Fibroblast of pulmonary artery (primary cell): ENCODE measurements around the gene ATXN1.

ENCODE experiments used
- DNase-seq: peaks from one replicate; pipeline ENCODE4 v3.0.0-alpha.2; 2010; ENCODE audit warnings: low read depth
- H3K4me3 ChIP-seq: replicated peaks from 2 replicates; pipeline ENCODE4 v1.5.1; 2011; ENCODE audit warnings: low read depth, mild to moderate bottlenecking, control low read depth, low read length, moderate library complexity
- TF ChIP-seq, protein P1 (sequence below): IDR thresholded peaks from 2 replicates; pipeline ENCODE4 v1.5.1; 2011; ENCODE audit warnings: mild to moderate bottlenecking, control low read depth, low read length, inconsistent platforms; ENCODE audit errors: missing control alignments

The ATXN1 gene

GRCh38 chr6:16431106-16431505, 330.2 kb downstream of the ATXN1 start:
- TF ChIP-seq, protein P1, sequence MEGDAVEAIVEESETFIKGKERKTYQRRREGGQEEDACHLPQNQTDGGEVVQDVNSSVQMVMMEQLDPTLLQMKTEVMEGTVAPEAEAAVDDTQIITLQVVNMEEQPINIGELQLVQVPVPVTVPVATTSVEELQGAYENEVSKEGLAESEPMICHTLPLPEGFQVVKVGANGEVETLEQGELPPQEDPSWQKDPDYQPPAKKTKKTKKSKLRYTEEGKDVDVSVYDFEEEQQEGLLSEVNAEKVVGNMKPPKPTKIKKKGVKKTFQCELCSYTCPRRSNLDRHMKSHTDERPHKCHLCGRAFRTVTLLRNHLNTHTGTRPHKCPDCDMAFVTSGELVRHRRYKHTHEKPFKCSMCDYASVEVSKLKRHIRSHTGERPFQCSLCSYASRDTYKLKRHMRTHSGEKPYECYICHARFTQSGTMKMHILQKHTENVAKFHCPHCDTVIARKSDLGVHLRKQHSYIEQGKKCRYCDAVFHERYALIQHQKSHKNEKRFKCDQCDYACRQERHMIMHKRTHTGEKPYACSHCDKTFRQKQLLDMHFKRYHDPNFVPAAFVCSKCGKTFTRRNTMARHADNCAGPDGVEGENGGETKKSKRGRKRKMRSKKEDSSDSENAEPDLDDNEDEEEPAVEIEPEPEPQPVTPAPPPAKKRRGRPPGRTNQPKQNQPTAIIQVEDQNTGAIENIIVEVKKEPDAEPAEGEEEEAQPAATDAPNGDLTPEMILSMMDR: no peak
- no peak for DNase-seq
- H3K4me3 ChIP-seq: no peak overlapping the region

DNA sequence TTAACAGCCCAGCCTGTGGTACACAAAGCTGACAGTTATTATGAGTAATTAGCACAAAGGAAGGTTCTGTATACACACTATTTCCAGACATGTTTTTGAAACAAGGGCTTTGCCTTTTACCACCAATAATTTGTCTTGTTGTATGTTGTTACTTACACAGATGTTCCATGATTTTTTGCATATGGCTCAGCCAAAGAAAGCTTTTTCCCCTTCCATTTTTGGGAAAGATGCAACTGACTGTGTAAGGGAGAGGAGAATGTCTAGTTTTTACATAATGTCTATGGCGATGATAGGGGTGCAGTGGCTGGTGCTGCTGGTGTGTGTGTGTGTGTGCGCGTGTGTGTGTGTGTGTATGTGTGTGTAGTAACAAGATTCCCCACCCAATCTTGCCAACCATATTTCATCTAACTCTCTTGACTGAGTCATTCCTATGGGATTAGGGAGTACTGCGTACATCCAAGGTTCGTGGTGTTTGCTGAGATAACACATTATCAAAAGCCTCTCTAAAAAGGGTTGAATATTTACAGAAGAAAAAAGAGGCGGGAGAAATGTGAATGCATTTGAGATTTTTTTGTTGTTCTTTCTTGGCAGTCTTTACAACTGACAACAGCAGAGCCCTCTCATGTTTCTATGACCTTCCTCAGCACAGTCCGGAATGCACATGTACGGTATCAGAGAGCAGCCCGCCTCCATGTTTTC, 330.7 kb downstream of the ATXN1 start:
- peak; percentile 63 for DNase-seq
- H3K4me3 ChIP-seq: no peak overlapping the region
- TF ChIP-seq, protein P1: no peak

DNA sequence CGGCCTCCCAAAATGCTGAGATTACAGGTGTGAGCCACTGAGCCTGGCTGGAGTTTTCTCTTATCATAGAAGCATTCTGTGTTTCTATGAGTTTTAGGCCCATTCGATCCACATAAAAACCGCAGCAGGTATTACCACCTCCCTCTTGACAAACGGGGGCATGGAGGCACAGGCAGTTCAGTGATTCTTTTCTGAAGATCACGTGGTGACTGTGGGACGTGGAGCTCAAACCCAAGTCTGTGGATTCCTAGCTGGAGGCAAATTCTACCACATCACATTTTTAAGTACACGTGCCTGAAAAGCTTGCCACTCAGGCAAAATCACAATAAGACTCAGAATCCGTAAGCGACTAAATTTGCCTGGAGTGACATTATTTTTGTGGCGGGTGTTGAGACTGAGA, 331.6 kb downstream of the ATXN1 start:
- DNase-seq: no peak
- no peak overlapping the region for H3K4me3 ChIP-seq
- TF ChIP-seq, protein P1: no peak

GRCh38 chr6:16427124-16427523, 334.1 kb downstream of the ATXN1 start:
- TF ChIP-seq, protein P1: no peak
- H3K4me3 ChIP-seq: no peak overlapping the region
- DNase-seq: no peak

DNA sequence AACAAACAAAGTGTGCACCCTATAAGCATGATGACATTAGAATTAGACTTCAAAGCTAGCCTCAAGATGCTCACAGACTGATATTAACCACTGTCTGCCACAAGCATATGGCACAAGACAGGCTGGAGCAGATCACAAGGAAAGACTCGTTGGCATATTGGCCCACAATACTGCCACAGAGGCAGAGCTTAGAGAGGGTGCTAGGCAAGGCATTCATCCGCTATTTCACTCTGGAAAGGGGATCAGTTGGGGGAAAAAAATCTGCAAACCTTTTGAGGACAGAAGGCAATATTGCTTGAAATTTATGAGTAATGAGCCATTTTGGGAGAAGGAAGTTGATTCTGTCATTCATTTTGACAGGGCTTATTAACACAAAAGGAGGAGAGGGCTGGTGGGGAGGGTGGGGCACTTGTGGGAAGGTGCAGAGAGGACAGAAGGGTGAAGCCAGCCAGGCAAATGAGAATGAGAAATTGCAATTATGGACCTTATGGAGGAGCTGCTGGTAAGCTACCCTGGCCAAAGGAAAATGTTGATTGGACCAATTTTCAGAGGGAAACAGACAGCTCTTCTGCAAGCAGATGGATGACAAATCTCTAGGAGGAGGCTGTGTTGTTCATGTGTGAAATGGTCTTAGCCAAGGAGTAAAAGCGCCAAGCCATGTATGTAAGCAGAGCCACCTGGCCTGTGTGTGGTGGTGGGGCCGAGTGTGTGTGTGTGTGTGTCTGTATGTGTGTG, 335.2 kb downstream of the ATXN1 start:
- TF ChIP-seq, protein P1: no peak
- H3K4me3 ChIP-seq: no peak overlapping the region
- DNase-seq: no peak

- TF ChIP-seq, protein P1: no peak
- no peak overlapping the region for H3K4me3 ChIP-seq
- no peak for DNase-seq
Measured at GRCh38 chr6:16421462-16421960, 339.7 kb downstream of the ATXN1 start.
